T-helper 1 cell treated with Interleukin-12 subunit alpha and Interleukin-12 subunit beta and Interleukin-4 antibody, amounts not matched to agents 30 μg/mL and 1 μg/mL, for 36 hours (primary cell): ENCODE data around the gene SLC30A3.
"Not testable (repeated sequence)": the region's sequence is repeated elsewhere in the genome, so short reads cannot be mapped to it uniquely, and the experiment has no call there.

ENCODE experiments used
- H3K27ac Mint-ChIP-seq: one replicate; pipeline ENCODE4 v1.8.0; 2021; ENCODE audit warnings: mild to moderate bottlenecking, mixed read lengths
- H3K27me3 Mint-ChIP-seq: one replicate; pipeline ENCODE4 v1.8.0; 2021; ENCODE audit warnings: low read depth, mixed read lengths
- H3K36me3 Mint-ChIP-seq: one replicate; pipeline ENCODE4 v1.8.0; 2021; ENCODE audit warnings: low read depth, mixed read lengths
- H3K4me1 Mint-ChIP-seq: one replicate; pipeline ENCODE4 v1.8.0; 2021; ENCODE audit warnings: low read depth, mixed read lengths
- H3K4me3 Mint-ChIP-seq: one replicate; pipeline ENCODE4 v1.8.0; 2021; ENCODE audit warnings: mild to moderate bottlenecking, moderate library complexity, mixed read lengths
- H3K9me3 Mint-ChIP-seq: one replicate; pipeline ENCODE4 v1.8.0; 2021; ENCODE audit warnings: mixed read lengths

Gene SLC30A3

GRCh38 chr2:27262379-27263286 is at the start of gene SLC30A3:
Gene SLC30A3, minus strand, starts transcription at chr2:27263047. Its CDS starts 141 bp downstream, at chr2:27262906.
- peaks cover 42% of the 10 kb centered on the region for H3K27me3 Mint-ChIP-seq
- peak within 1 kb of the TSS; percentile 79 for H3K4me3 Mint-ChIP-seq
- peaks cover 22% of the 10 kb centered on the region for H3K4me1 Mint-ChIP-seq
- no peak within 1 kb of the TSS for H3K27ac Mint-ChIP-seq
- H3K9me3 Mint-ChIP-seq: no peaks in the 10 kb centered on the region
- H3K36me3 Mint-ChIP-seq: no peaks in the 10 kb centered on the region

GRCh38 chr2:27312152-27312551 is 49.3 kb upstream of the SLC30A3 start:
- no peak overlapping the region for H3K4me3 Mint-ChIP-seq
- peaks cover 3% of the 10 kb centered on the region for H3K4me1 Mint-ChIP-seq
- no peaks in the 10 kb centered on the region for H3K27me3 Mint-ChIP-seq
- no peaks in the 10 kb centered on the region for H3K9me3 Mint-ChIP-seq
- peaks cover 17% of the 10 kb centered on the region for H3K36me3 Mint-ChIP-seq
- H3K27ac Mint-ChIP-seq: no peak overlapping the region

GRCh38 chr2:27309651-27310050 is 46.8 kb upstream of the SLC30A3 start:
- H3K4me1 Mint-ChIP-seq: peaks cover 3% of the 10 kb centered on the region
- no peak overlapping the region for H3K4me3 Mint-ChIP-seq
- H3K27ac Mint-ChIP-seq: no peak overlapping the region
- no peaks in the 10 kb centered on the region for H3K9me3 Mint-ChIP-seq
- peaks cover 10% of the 10 kb centered on the region for H3K27me3 Mint-ChIP-seq
- H3K36me3 Mint-ChIP-seq: peaks cover 17% of the 10 kb centered on the region

GRCh38 chr2:27308359-27308881 is 45.6 kb upstream of the SLC30A3 start, which contains the start of gene UCN:
Gene UCN, minus strand, starts transcription at chr2:27308445. Its CDS starts 550 bp downstream, at chr2:27307895.
- H3K27me3 Mint-ChIP-seq: peaks cover 12% of the 10 kb centered on the region
- peaks cover 3% of the 10 kb centered on the region for H3K4me1 Mint-ChIP-seq
- no peak within 1 kb of the TSS for H3K27ac Mint-ChIP-seq
- no peak within 1 kb of the TSS for H3K4me3 Mint-ChIP-seq
- H3K36me3 Mint-ChIP-seq: peaks cover 17% of the 10 kb centered on the region
- H3K9me3 Mint-ChIP-seq: no peaks in the 10 kb centered on the region

GRCh38 chr2:27307545-27308358 is 44.9 kb upstream of the SLC30A3 start:
- H3K4me3 Mint-ChIP-seq: no peak overlapping the region
- no peaks in the 10 kb centered on the region for H3K9me3 Mint-ChIP-seq
- peaks cover 4% of the 10 kb centered on the region for H3K4me1 Mint-ChIP-seq
- no peak overlapping the region for H3K27ac Mint-ChIP-seq
- H3K36me3 Mint-ChIP-seq: peaks cover 17% of the 10 kb centered on the region
- peaks cover 12% of the 10 kb centered on the region for H3K27me3 Mint-ChIP-seq

- peaks cover 12% of the 10 kb centered on the region for H3K27me3 Mint-ChIP-seq
- peaks cover 13% of the 10 kb centered on the region for H3K36me3 Mint-ChIP-seq
- H3K4me1 Mint-ChIP-seq: peaks cover 4% of the 10 kb centered on the region
- no peaks in the 10 kb centered on the region for H3K9me3 Mint-ChIP-seq
- no peak overlapping the region for H3K27ac Mint-ChIP-seq
- no peak overlapping the region for H3K4me3 Mint-ChIP-seq
Measured at GRCh38 chr2:27307287-27307544, 44.4 kb upstream of the SLC30A3 start.

- Mint-ChIP-seq H3K27ac (no peak overlapping the region), H3K27me3 (peaks cover 12% of the 10 kb centered on the region), H3K36me3 (peaks cover 13% of the 10 kb centered on the region), H3K4me1 (peaks cover 4% of the 10 kb centered on the region), H3K9me3 (no peaks in the 10 kb centered on the region), H3K4me3 (no peak overlapping the region)
Measured at GRCh38 chr2:27306573-27307286, 43.9 kb upstream of the SLC30A3 start.

GRCh38 chr2:27306136-27306535 is 43.3 kb upstream of the SLC30A3 start:
- H3K4me3 Mint-ChIP-seq: no peak overlapping the region
- no peak overlapping the region for H3K27ac Mint-ChIP-seq
- H3K9me3 Mint-ChIP-seq: no peaks in the 10 kb centered on the region

GRCh38 chr2:27305516-27305915 is 42.7 kb upstream of the SLC30A3 start:
- H3K4me1 Mint-ChIP-seq: peaks cover 4% of the 10 kb centered on the region
- H3K27ac Mint-ChIP-seq: no peak overlapping the region
- no peaks in the 10 kb centered on the region for H3K9me3 Mint-ChIP-seq
- peaks cover 12% of the 10 kb centered on the region for H3K27me3 Mint-ChIP-seq
- H3K4me3 Mint-ChIP-seq: no peak overlapping the region
- H3K36me3 Mint-ChIP-seq: peaks cover 9% of the 10 kb centered on the region

More at GRCh38 chr2:27306136-27306535, 43.3 kb upstream of the SLC30A3 start:
- H3K4me1 Mint-ChIP-seq: peaks cover 4% of the 10 kb centered on the region
- H3K36me3 Mint-ChIP-seq: peaks cover 9% of the 10 kb centered on the region
- H3K27me3 Mint-ChIP-seq: peaks cover 12% of the 10 kb centered on the region

- Mint-ChIP-seq H3K4me3 (no peak overlapping the region), H3K27me3 (peaks cover 12% of the 10 kb centered on the region), H3K4me1 (peaks cover 4% of the 10 kb centered on the region), H3K27ac (no peak overlapping the region), H3K36me3 (peaks cover 7% of the 10 kb centered on the region), H3K9me3 (no peaks in the 10 kb centered on the region)
Measured at GRCh38 chr2:27304488-27305240, 41.8 kb upstream of the SLC30A3 start.

- H3K27me3 Mint-ChIP-seq: peaks cover 19% of the 10 kb centered on the region
- no peaks in the 10 kb centered on the region for H3K36me3 Mint-ChIP-seq
- no peaks in the 10 kb centered on the region for H3K9me3 Mint-ChIP-seq
- H3K4me1 Mint-ChIP-seq: peaks cover 4% of the 10 kb centered on the region
- H3K27ac Mint-ChIP-seq: no peak overlapping the region
- H3K4me3 Mint-ChIP-seq: peak overlapping the region; percentile 63
Measured at GRCh38 chr2:27303093-27304025, 40.5 kb upstream of the SLC30A3 start.

GRCh38 chr2:27300606-27301005 is 37.8 kb upstream of the SLC30A3 start:
- H3K27me3 Mint-ChIP-seq: peaks cover 24% of the 10 kb centered on the region
- H3K36me3 Mint-ChIP-seq, H3K4me3 Mint-ChIP-seq, H3K9me3 Mint-ChIP-seq, H3K4me1 Mint-ChIP-seq, H3K27ac Mint-ChIP-seq: not testable (repeated sequence)
